ENCODE measurements around the gene MCC. TPM values are rescaled to one million over a fixed set of nuclear protein-coding genes. Genes with fewer than 3 reads are reported as not detected.

Gene MCC
- total RNA-seq, 1 donor from 2014 or later: 18.9 TPM

DNA sequence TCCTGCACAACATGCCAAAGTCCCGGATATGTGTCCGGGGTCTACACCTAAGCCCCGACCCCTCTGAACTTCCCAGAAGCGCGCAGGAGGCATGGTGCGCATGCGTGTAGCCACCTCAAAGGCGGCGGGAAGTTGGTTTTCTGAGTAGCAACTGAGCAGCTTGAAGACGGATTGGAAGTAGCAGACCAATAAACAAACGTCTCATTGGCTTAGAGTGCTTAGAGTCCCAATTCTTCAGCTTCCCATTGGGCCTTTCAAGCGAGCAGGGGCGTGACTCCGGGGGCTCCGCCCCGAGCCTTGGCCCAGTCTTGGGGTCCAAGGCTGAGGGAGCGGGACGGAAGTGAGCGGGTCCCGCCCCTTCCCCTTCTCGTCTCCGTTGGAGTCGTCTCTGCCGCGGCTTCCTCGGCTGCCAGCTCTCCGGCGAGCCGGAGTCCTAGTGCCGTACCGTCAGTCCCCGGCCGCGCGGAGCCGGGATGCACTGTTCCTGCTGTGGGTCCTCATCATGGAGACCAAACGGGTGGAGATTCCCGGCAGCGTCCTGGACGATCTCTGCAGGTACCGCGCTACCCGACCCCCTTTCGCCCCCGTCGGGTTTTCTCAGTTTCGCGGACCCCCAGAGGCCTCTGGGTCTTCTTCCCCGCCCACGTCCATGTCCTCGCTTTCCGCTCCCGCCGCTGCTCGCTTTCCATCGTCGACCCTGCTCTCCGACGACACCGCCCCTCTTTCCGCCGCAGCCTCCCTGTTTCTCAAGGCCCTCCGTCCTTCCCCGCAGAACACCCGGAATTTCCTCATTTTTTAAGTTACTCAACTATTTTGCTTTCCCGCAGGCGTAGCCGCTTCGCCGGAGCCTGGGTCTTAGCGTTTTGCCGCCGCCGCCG, 511.6 kb downstream of the MCC start, which contains the start of gene DCP2:
DCP2 (plus strand) TSS at position 367 of the 878 bp plus-strand sequence; CDS start at position 503, 136 bp downstream.
- DNase-seq (ENCODE audit: low spot score, unreplicated experiment): peak; percentile 85
- Mint-ChIP-seq H3K9me3 (ENCODE audit: low read depth) (no peaks in the 10 kb centered on the region), H3K4me1 (ENCODE audit: low read depth) (peaks cover 22% of the 10 kb centered on the region), H3K4me3 (ENCODE audit: low read depth) (peak within 1 kb of the TSS; percentile 100), H3K36me3 (ENCODE audit: insufficient read depth) (peaks cover 3% of the 10 kb centered on the region), H3K27ac (peak within 1 kb of the TSS; percentile 99), H3K27me3 (no peaks in the 10 kb centered on the region)
- TF ChIP-seq CTCF (IDR thresholded peaks at IDR 0.05; ENCODE audit: unreplicated experiment): no peak

GRCh38 chr5:112975721-112976431, 512.4 kb downstream of the MCC start:
- Mint-ChIP-seq H3K4me3 (ENCODE audit: low read depth) (peak overlapping the region; percentile 100), H3K9me3 (ENCODE audit: low read depth) (no peaks in the 10 kb centered on the region), H3K36me3 (ENCODE audit: insufficient read depth) (peaks cover 2% of the 10 kb centered on the region), H3K27ac (peak overlapping the region; percentile 99), H3K27me3 (no peaks in the 10 kb centered on the region), H3K4me1 (ENCODE audit: low read depth) (peaks cover 22% of the 10 kb centered on the region)
- TF ChIP-seq CTCF (IDR thresholded peaks at IDR 0.05; ENCODE audit: unreplicated experiment): no peak
- DNase-seq (ENCODE audit: low spot score, unreplicated experiment): no peak

DNA sequence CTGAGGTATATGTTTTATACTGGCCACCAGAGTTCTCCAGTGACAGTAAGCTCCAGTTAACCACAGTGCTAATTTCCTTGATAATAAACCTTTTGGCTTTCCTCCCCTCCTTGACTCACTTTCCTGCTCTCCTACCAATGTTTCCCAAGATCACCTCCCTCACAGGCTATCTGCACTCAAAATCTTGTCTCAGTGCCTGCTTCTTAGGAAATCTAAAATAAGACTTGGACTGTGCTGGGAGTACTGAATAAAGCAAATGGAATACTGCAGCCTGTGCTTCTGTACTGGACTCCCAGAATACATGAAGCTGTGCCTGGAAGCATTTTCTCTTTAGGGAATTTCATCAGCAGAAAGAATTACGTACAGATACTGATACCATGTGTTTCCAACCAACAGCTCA, 513.4 kb downstream of the MCC start:
- no peaks in the 10 kb centered on the region for H3K36me3 Mint-ChIP-seq (ENCODE audit: insufficient read depth)
- H3K9me3 Mint-ChIP-seq (ENCODE audit: low read depth): no peaks in the 10 kb centered on the region
- peaks cover 19% of the 10 kb centered on the region for H3K4me1 Mint-ChIP-seq (ENCODE audit: low read depth)
- no peaks in the 10 kb centered on the region for H3K27me3 Mint-ChIP-seq
- DNase-seq (ENCODE audit: low spot score, unreplicated experiment): no peak
- TF ChIP-seq CTCF (IDR thresholded peaks at IDR 0.05; ENCODE audit: unreplicated experiment): no peak
- H3K4me3 Mint-ChIP-seq (ENCODE audit: low read depth): no peak overlapping the region
- H3K27ac Mint-ChIP-seq: no peak overlapping the region

- H3K4me3 Mint-ChIP-seq (ENCODE audit: low read depth): no peak overlapping the region
- no peak for TF ChIP-seq CTCF (IDR thresholded peaks at IDR 0.05; ENCODE audit: unreplicated experiment)
- no peaks in the 10 kb centered on the region for H3K36me3 Mint-ChIP-seq (ENCODE audit: insufficient read depth)
- peaks cover 20% of the 10 kb centered on the region for H3K4me1 Mint-ChIP-seq (ENCODE audit: low read depth)
- H3K27me3 Mint-ChIP-seq: no peaks in the 10 kb centered on the region
- H3K27ac Mint-ChIP-seq: no peak overlapping the region
- DNase-seq (ENCODE audit: low spot score, unreplicated experiment): no peak
- no peaks in the 10 kb centered on the region for H3K9me3 Mint-ChIP-seq (ENCODE audit: low read depth)
Observed at GRCh38 chr5:112973904-112974303, 514.3 kb downstream of the MCC start.

GRCh38 chr5:112973036-112973435, 515.2 kb downstream of the MCC start:
- no peak for TF ChIP-seq CTCF (IDR thresholded peaks at IDR 0.05; ENCODE audit: unreplicated experiment)
- DNase-seq (ENCODE audit: low spot score, unreplicated experiment): no peak
- H3K27me3 Mint-ChIP-seq: no peaks in the 10 kb centered on the region
- H3K9me3 Mint-ChIP-seq (ENCODE audit: low read depth): no peaks in the 10 kb centered on the region
- peaks cover 22% of the 10 kb centered on the region for H3K4me1 Mint-ChIP-seq (ENCODE audit: low read depth)
- no peaks in the 10 kb centered on the region for H3K36me3 Mint-ChIP-seq (ENCODE audit: insufficient read depth)
- H3K4me3 Mint-ChIP-seq (ENCODE audit: low read depth): no peak overlapping the region
- H3K27ac Mint-ChIP-seq: no peak overlapping the region

Data from progenitor cell of endocrine pancreas (in vitro differentiated cells).